IPS DF 6.9 (cell line): ENCODE measurements around the gene C4B.
"Not testable (repeated sequence)": the region's sequence is repeated elsewhere in the genome, so short reads cannot be mapped to it uniquely, and the experiment has no call there.

Experiments
- DNase-seq: peaks from one replicate; pipeline ENCODE4 v3.0.0-alpha.2; 2013; ENCODE audit warnings: low read depth, low spot score
- H3K27ac ChIP-seq: one replicate; pipeline ENCODE4 v1.5.1; 2013; ENCODE audit warnings: low read length, control low read depth
- H3K27me3 ChIP-seq: 2 replicates; pipeline ENCODE4 v1.6.1; 2013; ENCODE audit warnings: mild to moderate bottlenecking, low read length; ENCODE audit not compliant: control insufficient read depth, insufficient read depth
- H3K36me3 ChIP-seq: 2 replicates; pipeline ENCODE4 v1.6.1; 2013; ENCODE audit warnings: low read length; ENCODE audit not compliant: control insufficient read depth, insufficient read depth
- H3K4me1 ChIP-seq: 2 replicates; pipeline ENCODE4 v1.6.1; 2013; ENCODE audit warnings: low read length; ENCODE audit not compliant: control insufficient read depth, insufficient read depth
- H3K4me3 ChIP-seq: 2 replicates; pipeline ENCODE4 v1.5.1; 2013; ENCODE audit warnings: mild to moderate bottlenecking, low read length
- H3K9me3 ChIP-seq: 2 replicates; pipeline ENCODE4 v1.6.1; 2013; ENCODE audit warnings: low read length, inconsistent platforms; ENCODE audit not compliant: control insufficient read depth, insufficient read depth
- WGBS: extraction: QIAGEN DNeasy Blood & Tissue Kit; methylation state at CpG from one replicate; pipeline ENCODE4 v1.1.7; 2013; ENCODE audit warnings: mixed read lengths, missing lambda C conversion rate; ENCODE audit not compliant: insufficient read length, insufficient coverage; 5-methylcytosine and 5-hydroxymethylcytosine counted together

Gene C4B

GRCh38 chr6:32055756-32056155 lies 41.2 kb downstream of the C4B start:
- H3K4me3 ChIP-seq, H3K4me1 ChIP-seq, DNase-seq, H3K27ac ChIP-seq, H3K27me3 ChIP-seq, H3K36me3 ChIP-seq, H3K9me3 ChIP-seq: not testable (repeated sequence)
- WGBS: no CpG with 5 or more reads among the region's 21 CpGs

- Histone ChIP-seq H3K36me3 (no peaks in the 10 kb centered on the region), H3K9me3 (no peaks in the 10 kb centered on the region), H3K27me3 (no peaks in the 10 kb centered on the region), H3K4me1 (no peaks in the 10 kb centered on the region), H3K27ac (no peak overlapping the region), H3K4me3 (no peak overlapping the region)
- no CpG with 5 or more reads among the region's 7 CpGs for WGBS
- DNase-seq: no peak
Observed at GRCh38 chr6:32056254-32056653, 41.7 kb downstream of the C4B start.

- H3K27me3 ChIP-seq: no peaks in the 10 kb centered on the region
- H3K9me3 ChIP-seq: no peaks in the 10 kb centered on the region
- H3K36me3 ChIP-seq: no peaks in the 10 kb centered on the region
- no peak for DNase-seq
- no CpG with 5 or more reads among the region's 17 CpGs for WGBS
- H3K27ac ChIP-seq: no peak overlapping the region
- no peak overlapping the region for H3K4me3 ChIP-seq
- no peaks in the 10 kb centered on the region for H3K4me1 ChIP-seq
Observed at GRCh38 chr6:32057966-32058365, 43.4 kb downstream of the C4B start.

GRCh38 chr6:32058511-32058963 lies 43.9 kb downstream of the C4B start:
- no peak overlapping the region for H3K4me3 ChIP-seq
- WGBS: no CpG with 5 or more reads among the region's 11 CpGs
- H3K27me3 ChIP-seq: no peaks in the 10 kb centered on the region
- H3K36me3 ChIP-seq: no peaks in the 10 kb centered on the region
- H3K4me1 ChIP-seq: no peaks in the 10 kb centered on the region
- DNase-seq: no peak
- no peak overlapping the region for H3K27ac ChIP-seq
- no peaks in the 10 kb centered on the region for H3K9me3 ChIP-seq

GRCh38 chr6:32060966-32061655 lies 46.5 kb downstream of the C4B start:
- no peaks in the 10 kb centered on the region for H3K27me3 ChIP-seq
- H3K9me3 ChIP-seq: no peaks in the 10 kb centered on the region
- DNase-seq: no peak
- H3K27ac ChIP-seq: no peak overlapping the region
- no peaks in the 10 kb centered on the region for H3K36me3 ChIP-seq
- H3K4me3 ChIP-seq: no peak overlapping the region
- no peaks in the 10 kb centered on the region for H3K4me1 ChIP-seq
- no CpG with 5 or more reads among the region's 28 CpGs for WGBS

- no peaks in the 10 kb centered on the region for H3K4me1 ChIP-seq
- no peaks in the 10 kb centered on the region for H3K36me3 ChIP-seq
- no peak for DNase-seq
- H3K4me3 ChIP-seq: no peak overlapping the region
- H3K27me3 ChIP-seq: no peaks in the 10 kb centered on the region
- no peak overlapping the region for H3K27ac ChIP-seq
- no CpG with 5 or more reads among the region's 14 CpGs for WGBS
- H3K9me3 ChIP-seq: no peaks in the 10 kb centered on the region
Observed at GRCh38 chr6:32064706-32065105, 50.1 kb downstream of the C4B start.

GRCh38 chr6:32067521-32067920 lies 52.9 kb downstream of the C4B start:
- H3K27me3 ChIP-seq, H3K9me3 ChIP-seq, H3K4me1 ChIP-seq, H3K27ac ChIP-seq, H3K4me3 ChIP-seq, H3K36me3 ChIP-seq, DNase-seq: not testable (repeated sequence)
- no CpG with 5 or more reads among the region's 19 CpGs for WGBS

GRCh38 chr6:32068315-32068714 lies 53.7 kb downstream of the C4B start:
- H3K4me3 ChIP-seq, H3K9me3 ChIP-seq, DNase-seq, H3K27me3 ChIP-seq, H3K4me1 ChIP-seq, H3K36me3 ChIP-seq, H3K27ac ChIP-seq: not testable (repeated sequence)
- WGBS: no CpG with 5 or more reads among the region's 13 CpGs

GRCh38 chr6:32068867-32069266 lies 54.3 kb downstream of the C4B start:
- Histone ChIP-seq H3K27me3 (no peaks in the 10 kb centered on the region), H3K4me1 (no peaks in the 10 kb centered on the region), H3K36me3 (no peaks in the 10 kb centered on the region), H3K27ac (no peak overlapping the region), H3K9me3 (no peaks in the 10 kb centered on the region), H3K4me3 (no peak overlapping the region)
- no CpG with 5 or more reads among the region's 14 CpGs for WGBS
- DNase-seq: no peak

GRCh38 chr6:32069460-32069859 lies 54.9 kb downstream of the C4B start:
- Histone ChIP-seq H3K9me3 (no peaks in the 10 kb centered on the region), H3K27me3 (no peaks in the 10 kb centered on the region), H3K4me3 (no peak overlapping the region), H3K36me3 (no peaks in the 10 kb centered on the region), H3K4me1 (no peaks in the 10 kb centered on the region), H3K27ac (no peak overlapping the region)
- DNase-seq: no peak
- no CpG with 5 or more reads among the region's 17 CpGs for WGBS

GRCh38 chr6:32069878-32070515 lies 55.4 kb downstream of the C4B start:
- DNase-seq: no peak

More at GRCh38 chr6:32069878-32070515, 55.4 kb downstream of the C4B start:
- no CpG with 5 or more reads among the region's 24 CpGs for WGBS
- Histone ChIP-seq H3K4me3 (no peak overlapping the region), H3K9me3 (no peaks in the 10 kb centered on the region), H3K4me1 (no peaks in the 10 kb centered on the region), H3K27ac (no peak overlapping the region), H3K27me3 (no peaks in the 10 kb centered on the region), H3K36me3 (no peaks in the 10 kb centered on the region)
